Tibial nerve (tissue), 4 donors: ENCODE measurements around the gene TAPT1. TPM values are rescaled to one million over a fixed set of nuclear protein-coding genes. Genes with fewer than 3 reads are reported as not detected.
A peak's percentile ranks its signal among the peaks of the same experiment; 100 is the strongest.
"Not testable (repeated sequence)": the region's sequence is repeated elsewhere in the genome, so short reads cannot be mapped to it uniquely, and the experiment has no call there.

Experiments
- DNase-seq, 2 donors: peaks; one replicate each; pipeline ENCODE4 v3.0.0-alpha.2; 2019; ENCODE audit warnings: low spot score in 2 of 2
- H3K27ac ChIP-seq, 4 donors: fragments of 200-600 bp; sonication (generic) in 3 of 4; one replicate each; pipeline ENCODE4 v1.5.1; 2017 to 2019; ENCODE audit warnings: mild to moderate bottlenecking in 1 of 4
- H3K27me3 ChIP-seq, 2 donors: fragments of 200-600 bp; sonication (generic) in 1 of 2; one replicate each; pipeline versions ENCODE4 v1.5.1 to v1.6.0; 2017 to 2019
- H3K36me3 ChIP-seq, 3 donors: fragments of 200-600 bp; sonication (generic); one replicate each; pipeline ENCODE4 v1.5.1; 2018 to 2019
- H3K4me1 ChIP-seq, 4 donors: fragments of 200-600 bp; sonication (generic) in 3 of 4; one replicate each; pipeline ENCODE4 v1.5.1; 2017 to 2019
- H3K4me3 ChIP-seq, 4 donors: fragments of 200-600 bp; sonication (generic) in 3 of 4; one replicate each; pipeline ENCODE4 v1.5.1; 2017 to 2019; ENCODE audit warnings: mild to moderate bottlenecking in 1 of 4, moderate library complexity in 1 of 4
- H3K9me3 ChIP-seq, 4 donors: fragments of 200-600 bp; sonication (generic) in 3 of 4; one replicate each; pipeline ENCODE4 v1.5.1; 2017 to 2019
- CTCF ChIP-seq, 5 experiments: fragments of 200-600 bp in 3 of 5; fragments of 450-650 bp in 2 of 5; sonication (generic) in 3 of 5; IDR thresholded peaks; one replicate each; pipeline ENCODE4 v1.5.1; 2016 to 2019; ENCODE audit warnings: antibody characterized with exemption in 5 of 5, mild to moderate bottlenecking in 3 of 5, moderate library complexity in 2 of 5
- EP300 ChIP-seq, 2 donors: sonication (generic); formaldehyde crosslinking; IDR thresholded peaks; one replicate each; pipeline ENCODE4 v1.6.1; 2017; ENCODE audit warnings: antibody characterized with exemption in 2 of 2, mild to moderate bottlenecking in 1 of 2
- POLR2A ChIP-seq, 2 donors: fragments of 450-650 bp; IDR thresholded peaks; one replicate each; pipeline ENCODE4 v1.6.1; 2017; ENCODE audit warnings: antibody characterized with exemption in 2 of 2, mild to moderate bottlenecking in 2 of 2, moderate library complexity in 2 of 2
- whole genome bisulfite sequencing, 2 donors: methylation state at CpG; one replicate each; pipeline ENCODE4 v1.1.5; 2018; 5-methylcytosine and 5-hydroxymethylcytosine counted together
- total RNA-seq, 4 donors: library from RNA; depleted of rRNA; stranded (reverse); fragments of >200 nt; gene quantifications; one replicate each; pipeline ENCODE4 v1.1.0, GENCODE V29; 2016

TAPT1 gene
- total RNA-seq, 4 donors from 2014 or later = 21.3 to 41.3 (median 37.5) TPM

- WGBS, 2 donors = 43 to 45% methylated on average over 14 of the region's 14 CpGs
- Histone ChIP-seq H3K9me3 (peaks cover 0 to 6% (median 0%) of the 10 kb centered on the region in 4 donors), H3K4me3 (no peak overlapping the region), H3K27me3 (no peaks in the 10 kb centered on the region), H3K27ac (peak overlapping the region in 1 of 4 donors; percentile 13), H3K4me1 (peaks cover 0 to 16% (median 0%) of the 10 kb centered on the region in 4 donors), H3K36me3 (peaks cover 0 to 33% (median 0%) of the 10 kb centered on the region in 3 donors)
- TF ChIP-seq CTCF (IDR thresholded peaks at IDR 0.05) = no peak
- TF ChIP-seq EP300 (IDR thresholded peaks at IDR 0.05) = no peak
- TF ChIP-seq POLR2A (IDR thresholded peaks at IDR 0.05) = no peak
- no peak for DNase-seq
These were observed 68.4 kb downstream of the TAPT1 start for GRCh38 chr4:16157609-16158503.

GRCh38 chr4:16155528-16156169 is 70.6 kb downstream of the TAPT1 start:
- peaks cover 0 to 10% (median 0%) of the 10 kb centered on the region in 3 donors for H3K36me3 ChIP-seq
- H3K27ac ChIP-seq = no peak overlapping the region
- TF ChIP-seq EP300 (IDR thresholded peaks at IDR 0.05) (no peak), CTCF (IDR thresholded peaks at IDR 0.05) (no peak), POLR2A (IDR thresholded peaks at IDR 0.05) (no peak)
- peaks cover 0 to 6% (median 0%) of the 10 kb centered on the region in 4 donors for H3K9me3 ChIP-seq
- DNase-seq = no peak
- H3K4me1 ChIP-seq = peaks cover 0 to 16% (median 0%) of the 10 kb centered on the region in 4 donors
- H3K27me3 ChIP-seq = no peaks in the 10 kb centered on the region
- WGBS, 2 donors = 51 to 56% methylated on average over 9 of the region's 9 CpGs
- no peak overlapping the region for H3K4me3 ChIP-seq

GRCh38 chr4:16154451-16154850 is 71.8 kb downstream of the TAPT1 start:
- 81 to 89% methylated on average over 3 of the region's 3 CpGs for WGBS, 2 donors
- TF ChIP-seq EP300 (IDR thresholded peaks at IDR 0.05) (no peak), POLR2A (IDR thresholded peaks at IDR 0.05) (no peak), CTCF (IDR thresholded peaks at IDR 0.05) (no peak)
- no peaks in the 10 kb centered on the region for H3K36me3 ChIP-seq

GRCh38 chr4:16150716-16151115 is 75.6 kb downstream of the TAPT1 start:
- Histone ChIP-seq H3K4me1 (peaks cover 0 to 2% (median 0%) of the 10 kb centered on the region in 4 donors), H3K36me3 (no peaks in the 10 kb centered on the region), H3K4me3 (no peak overlapping the region), H3K9me3 (peaks cover 0 to 4% (median 0%) of the 10 kb centered on the region in 4 donors), H3K27me3 (no peaks in the 10 kb centered on the region), H3K27ac (no peak overlapping the region)
- TF ChIP-seq POLR2A (IDR thresholded peaks at IDR 0.05) = no peak
- WGBS, 2 donors = 94 to 95% methylated on average over 2 of the region's 2 CpGs
- DNase-seq = no peak

More at GRCh38 chr4:16154451-16154850, 71.8 kb downstream of the TAPT1 start:
- Histone ChIP-seq H3K9me3 (no peaks in the 10 kb centered on the region), H3K4me1 (peaks cover 0 to 16% (median 0%) of the 10 kb centered on the region in 4 donors), H3K27ac (no peak overlapping the region), H3K27me3 (no peaks in the 10 kb centered on the region), H3K4me3 (no peak overlapping the region)
- no peak for DNase-seq

GRCh38 chr4:16144913-16145312 is 81.4 kb downstream of the TAPT1 start:
- WGBS, 2 donors = 90% methylated on average over 9 of the region's 9 CpGs
- not testable (repeated sequence) for H3K4me3 ChIP-seq, H3K4me1 ChIP-seq, H3K36me3 ChIP-seq, H3K27me3 ChIP-seq, DNase-seq, H3K27ac ChIP-seq
- H3K9me3 ChIP-seq = peaks cover 0 to 42% (median 2%) of the 10 kb centered on the region in 4 donors
